GM12878 (cell line): ENCODE measurements around the gene LRR1. TPM values are rescaled to one million over a fixed set of nuclear protein-coding genes. Genes with fewer than 3 reads are reported as not detected.

ENCODE experiments used
- ATAC-seq: fragments of 200-7000 bp; cut with Tn5 transposase; 3 replicates; pipeline ENCODE4 v1.9.1; 2020; ENCODE audit warnings: mild to moderate bottlenecking, moderate library complexity
- BruUV-seq: library from RNA; stranded (reverse); fragments of 400-500 nt; replicated peaks from 2 replicates; lab custom pipeline; 2021; lab: Mats Ljungman, UMichigan
- CTCF ChIA-PET: fragments of 300-600 bp; sonication (Branson Sonifier 250); formaldehyde crosslinking; extraction: SDS; loops from one replicate; lab custom pipeline; 2021; ENCODE audit warnings: inconsistent platforms; lab: Yijun Ruan, JAX
- POLR2A ChIA-PET: fragments of 350-600 bp; formaldehyde crosslinking; extraction: SDS; loops from one replicate; lab custom pipeline; 2021; ENCODE audit warnings: inconsistent platforms; lab: Charles Lee
- RAD21 ChIA-PET: fragments of 300-600 bp; sonication (Branson Sonifier 250); formaldehyde crosslinking; loops from one replicate; lab custom pipeline; 2023; ENCODE audit warnings: antibody characterized with exemption; ENCODE audit not compliant: unreplicated experiment; lab: Charles Lee
- SMC1A ChIA-PET: fragments of 300-600 bp; sonication (Branson Sonifier 250); formaldehyde crosslinking; loops from one replicate; lab custom pipeline; 2023; ENCODE audit not compliant: unreplicated experiment, uncharacterized antibody; lab: Charles Lee
- DNase-seq: peaks from one replicate; pipeline ENCODE4 v3.0.0-alpha.2; 2011; ENCODE audit warnings: low read depth, low spot score
- FAIRE-seq: peaks from 3 replicates; lab custom pipeline; 2011; peaks lifted over from hg19 to GRCh38; lab: Jason Lieb, UNC
- H2AFZ ChIP-seq: 2 replicates; pipeline ENCODE4 v1.6.0; 2011; ENCODE audit warnings: low read depth, low read length, control low read depth; ENCODE audit not compliant: control insufficient read depth
- H3K27ac ChIP-seq: 2 replicates; pipeline ENCODE4 v1.5.1; 2011; ENCODE audit warnings: control low read depth; ENCODE audit not compliant: control insufficient read depth, insufficient read depth
- H3K27me3 ChIP-seq, 2 experiments: replicated peaks in 1 of 2; 2 replicates each; pipeline versions ENCODE4 v1.6.0 to v1.6.1; 2011; ENCODE audit warnings: low read length in 1 of 2; ENCODE audit not compliant: control insufficient read depth in 2 of 2, insufficient read depth in 2 of 2
- H3K36me3 ChIP-seq, 2 experiments: 2 replicates each; pipeline ENCODE4 v1.5.1; 2011; ENCODE audit warnings: low read length in 1 of 2; ENCODE audit not compliant: control insufficient read depth in 2 of 2, insufficient read depth in 2 of 2
- H3K4me1 ChIP-seq: 2 replicates; pipeline ENCODE4 v1.6.1; 2011; ENCODE audit warnings: mild to moderate bottlenecking, low read length, moderate library complexity, mixed read lengths; ENCODE audit not compliant: control insufficient read depth, insufficient read depth
- H3K4me2 ChIP-seq: 2 replicates; pipeline ENCODE4 v1.6.0; 2011; ENCODE audit warnings: control low read depth; ENCODE audit not compliant: control insufficient read depth, insufficient read depth
- H3K4me3 ChIP-seq: fragments of 200-600 bp; sonication (generic); 2 replicates; pipeline ENCODE4 v1.5.1; 2016
- H3K79me2 ChIP-seq: 2 replicates; pipeline ENCODE4 v1.6.0; 2011; ENCODE audit warnings: low read length; ENCODE audit not compliant: control insufficient read depth, insufficient read depth
- H3K9ac ChIP-seq: 2 replicates; pipeline ENCODE4 v1.8.0; 2011; ENCODE audit warnings: low read length, control low read depth, mixed read lengths; ENCODE audit not compliant: control insufficient read depth, insufficient read depth
- H3K9me3 ChIP-seq: replicated peaks from 3 replicates; pipeline ENCODE4 v1.5.1; 2011; ENCODE audit warnings: mild to moderate bottlenecking, low read length; ENCODE audit not compliant: control insufficient read depth, insufficient read depth
- H4K20me1 ChIP-seq: 2 replicates; pipeline ENCODE4 v1.6.0; 2011; ENCODE audit not compliant: control insufficient read depth, insufficient read depth
- BRCA1 ChIP-seq: IDR thresholded peaks from 2 replicates; pipeline ENCODE4 v1.6.1; 2011; ENCODE audit warnings: low read depth, low read length, improper control_type of control experiment
- E2F8 ChIP-seq: fragments of 450-650 bp; IDR thresholded peaks from 2 replicates; pipeline ENCODE4 v1.6.1; 2018; ENCODE audit warnings: mild to moderate bottlenecking, low read depth, moderate library complexity; ENCODE audit not compliant: partially characterized antibody
- E4F1 ChIP-seq: fragments of 450-650 bp; IDR thresholded peaks from 2 replicates; pipeline ENCODE4 v1.6.1; 2018; ENCODE audit warnings: borderline replicate concordance, mild to moderate bottlenecking; ENCODE audit not compliant: partially characterized antibody
- EED ChIP-seq: sonication (generic); IDR thresholded peaks from 2 replicates; pipeline ENCODE4 v1.6.1; 2016; ENCODE audit warnings: antibody characterized with exemption, low read depth
- IKZF2 ChIP-seq, 2 experiments: fragments of 450-650 bp; IDR thresholded peaks; 2 replicates each; pipeline ENCODE4 v1.6.1; 2017; ENCODE audit warnings: mild to moderate bottlenecking in 2 of 2, moderate library complexity in 2 of 2
- JUNB ChIP-seq: IDR thresholded peaks from 2 replicates; pipeline ENCODE4 v1.6.1; 2016; ENCODE audit warnings: antibody characterized with exemption, mild to moderate bottlenecking
- MAX ChIP-seq: IDR thresholded peaks from 2 replicates; pipeline ENCODE4 v1.6.1; 2012; ENCODE audit warnings: low read depth, low read length, improper control_type of control experiment
- MEF2A ChIP-seq: IDR thresholded peaks from 2 replicates; pipeline ENCODE4 v1.6.1; 2011; ENCODE audit warnings: low read depth, mild to moderate bottlenecking, low read length, moderate library complexity; ENCODE audit not compliant: insufficient read depth
- MTA2 ChIP-seq: fragments of 450-650 bp; IDR thresholded peaks from 2 replicates; pipeline ENCODE4 v1.6.1; 2016; ENCODE audit warnings: low read depth, mild to moderate bottlenecking, moderate library complexity
- MXI1 ChIP-seq: fragments of 150-350 bp; IDR thresholded peaks from 2 replicates; pipeline ENCODE4 v1.6.1; 2011; ENCODE audit warnings: low read depth, mild to moderate bottlenecking, inconsistent platforms, low read length, improper control_type of control experiment
- MYB ChIP-seq: fragments of 150-350 bp; IDR thresholded peaks from 2 replicates; pipeline ENCODE4 v1.6.1; 2014; ENCODE audit warnings: mild to moderate bottlenecking, low read depth, low read length, borderline replicate concordance
- RCOR1 ChIP-seq: conservative IDR thresholded peaks from 2 replicates; pipeline ENCODE4 v1.6.1; 2012; ENCODE audit warnings: low read depth, low read length, improper control_type of control experiment
- RELB ChIP-seq: fragments of 450-650 bp; IDR thresholded peaks from 2 replicates; pipeline ENCODE4 v1.6.1; 2017; ENCODE audit warnings: low read depth, mild to moderate bottlenecking, moderate library complexity
- RUNX3 ChIP-seq: IDR thresholded peaks from 2 replicates; pipeline ENCODE4 v1.6.1; 2012; ENCODE audit warnings: low read length, inconsistent platforms
- SMC3 ChIP-seq: IDR thresholded peaks from 2 replicates; pipeline ENCODE4 v1.6.1; 2011; ENCODE audit warnings: low read length, improper control_type of control experiment, borderline replicate concordance
- SP1 ChIP-seq: IDR thresholded peaks from one replicate; pipeline ENCODE4 v1.6.1; 2011; ENCODE audit warnings: low read depth, low read length
- WGBS: methylation state at CpG from one replicate; pipeline ENCODE4 v1.1.6; 2016; ENCODE audit warnings: low lambda C conversion rate; ENCODE audit not compliant: insufficient replicate concordance, insufficient coverage; ENCODE audit errors: missing lambda C conversion rate; 5-methylcytosine and 5-hydroxymethylcytosine counted together
- in situ Hi-C: fragments of 300-500 bp; cut with MboI; formaldehyde crosslinking; loops from 9 replicates; pipeline ENCODE4 v1.14.3; 2018; ENCODE audit warnings: mixed read lengths
- intact Hi-C: fragments of 100-400 bp; cut with micrococcal nuclease; formaldehyde crosslinking; loops from one replicate; pipeline ENCODE4 v1.14.2; 2022; ENCODE audit not compliant: unreplicated experiment
- polyA plus RNA-seq, 11 experiments: library from polyadenylated mRNA; depleted of rRNA in 4 of 11; unstranded in 6 of 11; stranded (reverse) in 5 of 11; fragments of >200 nt; fragmentation: Nextera tagmentation in 4 of 11; fragmentation: Illumina TruSeq in 1 of 11; extraction: Ambion mirVana in 4 of 11; extraction: Trizol in 1 of 11; gene quantifications; 1 replicate in 1 of 11; 2 replicates in 10 of 11; pipeline versions ENCODE4 v1.2.1 to v1.2.3, GENCODE V29; 2011 to 2016; ENCODE audit warnings: inconsistent platforms in 2 of 11, missing spikeins in 2 of 11, low read depth in 1 of 11
- total RNA-seq, 4 experiments: library from RNA; depleted of rRNA in 3 of 4; stranded (reverse); fragments of >200 nt in 3 of 4; fragmentation: Illumina TruSeq in 1 of 4; extraction: Trizol in 1 of 4; gene quantifications; 2 replicates each; pipeline versions ENCODE4 v1.2.1 to v1.2.3, GENCODE V29; 2013 to 2021

The LRR1 gene
- total and polyA plus RNA-seq, 10 of the 15 experiments (the other 5 are each of a cell fraction or from before 2014, with no cell fraction given) = 36.9 to 110 (median 53.1) TPM

GRCh38 chr14:49566714-49567113, 32.0 kb upstream of the LRR1 start (continued):
- TF ChIP-seq E2F8 (no peak), RCOR1 (no peak)

GRCh38 chr14:49569281-49569680, 29.5 kb upstream of the LRR1 start:
- Histone ChIP-seq H3K9me3 (no peaks in the 10 kb centered on the region; the same call in 2 of the 3 replicates), H2AFZ (no peak overlapping the region), H3K9ac (no peak overlapping the region), H3K36me3 (peaks cover 0 to 1% of the 10 kb centered on the region in 2 experiments; a peak in 1 of 4 replicates), H3K27me3 (no peaks in the 10 kb centered on the region), H3K4me2 (no peak overlapping the region), H4K20me1 (no peaks in the 10 kb centered on the region), H3K4me1 (no peaks in the 10 kb centered on the region), H3K27ac (no peak overlapping the region), H3K79me2 (no peaks in the 10 kb centered on the region), H3K4me3 (no peak overlapping the region)
- ChIA-PET POLR2A (interaction anchor here (0.6 kb wide), 1 partner anchor 14 kb away, joined by 3 read pairs; no protein-coding TSS in a partner anchor), RAD21 (no interaction called here), SMC1A (interaction anchor here (0.6 kb wide), 1 partner anchor 1228 kb away, joined by 3 read pairs; no protein-coding TSS in a partner anchor), CTCF (interaction anchor here (0.5 kb wide), 1 partner anchor 73 kb away, joined by 3 read pairs; no protein-coding TSS in a partner anchor)
- ATAC-seq = no peak
- in situ Hi-C loops (no loop called here), intact Hi-C loops (no loop called here)
- BruUV-seq = no TSS peak
- no peak for FAIRE-seq
- no peak for DNase-seq
- TF ChIP-seq RUNX3 (no peak), IKZF2 (IDR thresholded peaks at IDR 0.05) (no peak), MXI1 (no peak), MAX (no peak), JUNB (no peak), SMC3 (no peak), BRCA1 (no peak), EED (no peak), E4F1 (no peak), MYB (no peak), MEF2A (no peak), RELB (no peak), SP1 (no peak), MTA2 (no peak)
- WGBS = 90% methylated on average over 3 of the region's 3 CpGs
